Neural cell (in vitro differentiated cells): Measurements from ENCODE around the gene MED16.

ENCODE experiments used
- CTCF ChIP-seq: fragments of 450-650 bp; IDR thresholded peaks from 2 replicates; pipeline ENCODE4 v1.5.1; 2014; ENCODE audit warnings: antibody characterized with exemption, mild to moderate bottlenecking, moderate library complexity; ENCODE audit not compliant: poor library complexity, severe bottlenecking
- EP300 ChIP-seq: fragments of 450-650 bp; conservative IDR thresholded peaks from 2 replicates; pipeline ENCODE4 v1.6.1; 2014; ENCODE audit warnings: antibody characterized with exemption, mild to moderate bottlenecking, moderate library complexity; ENCODE audit not compliant: poor library complexity, severe bottlenecking
- EZH2 ChIP-seq: fragments of 200-600, 300-800 bp; shearing (Covaris generic), sonication (generic); IDR thresholded peaks from 2 replicates; pipeline ENCODE4 v1.6.1; 2014; ENCODE audit warnings: antibody characterized with exemption, low read length, borderline replicate concordance, mild to moderate bottlenecking; ENCODE audit not compliant: insufficient read depth, poor library complexity, severe bottlenecking
- MXI1 ChIP-seq: fragments of 450-650 bp; conservative IDR thresholded peaks from 2 replicates; pipeline ENCODE4 v1.6.1; 2014; ENCODE audit warnings: antibody characterized with exemption, mild to moderate bottlenecking; ENCODE audit not compliant: poor library complexity, severe bottlenecking
- POLR2AphosphoS5 ChIP-seq: IDR thresholded peaks from 2 replicates; pipeline ENCODE4 v1.6.1; 2012
- REST ChIP-seq: IDR thresholded peaks from 2 replicates; pipeline ENCODE4 v1.6.1; 2012; ENCODE audit warnings: borderline replicate concordance
- SMC3 ChIP-seq: fragments of 450-650 bp; conservative IDR thresholded peaks from 2 replicates; pipeline ENCODE4 v1.6.1; 2014; ENCODE audit warnings: antibody characterized with exemption, mild to moderate bottlenecking, moderate library complexity; ENCODE audit not compliant: poor library complexity

GRCh38 chr19:912181-913079 is 19.4 kb upstream of the MED16 start:
- TF ChIP-seq POLR2AphosphoS5 = no peak
- TF ChIP-seq CTCF = no peak
- no peak for TF ChIP-seq EZH2
- no peak for TF ChIP-seq MXI1
- TF ChIP-seq EP300 = no peak
- TF ChIP-seq SMC3 = no peak
- no peak for TF ChIP-seq REST
